D721Med (cell line): ENCODE measurements around the gene CPNE2.

Source experiments
- DNase-seq: peaks from one replicate; pipeline ENCODE4 v3.0.0; 2011; ENCODE audit warnings: low spot score; ENCODE audit not compliant: insufficient read length
- FAIRE-seq: peaks from 2 replicates; lab custom pipeline; 2011; peaks lifted over from hg19 to GRCh38; lab: Jason Lieb, UNC
- CTCF ChIP-seq: IDR thresholded peaks from 2 replicates; pipeline ENCODE4 v1.5.1; 2012; ENCODE audit warnings: mild to moderate bottlenecking, control low read depth; ENCODE audit not compliant: insufficient read depth; ENCODE audit errors: missing control alignments

CPNE2 gene

GRCh38 chr16:57141822-57142631, 49.6 kb downstream of the CPNE2 start:
- no peak for FAIRE-seq

DNA sequence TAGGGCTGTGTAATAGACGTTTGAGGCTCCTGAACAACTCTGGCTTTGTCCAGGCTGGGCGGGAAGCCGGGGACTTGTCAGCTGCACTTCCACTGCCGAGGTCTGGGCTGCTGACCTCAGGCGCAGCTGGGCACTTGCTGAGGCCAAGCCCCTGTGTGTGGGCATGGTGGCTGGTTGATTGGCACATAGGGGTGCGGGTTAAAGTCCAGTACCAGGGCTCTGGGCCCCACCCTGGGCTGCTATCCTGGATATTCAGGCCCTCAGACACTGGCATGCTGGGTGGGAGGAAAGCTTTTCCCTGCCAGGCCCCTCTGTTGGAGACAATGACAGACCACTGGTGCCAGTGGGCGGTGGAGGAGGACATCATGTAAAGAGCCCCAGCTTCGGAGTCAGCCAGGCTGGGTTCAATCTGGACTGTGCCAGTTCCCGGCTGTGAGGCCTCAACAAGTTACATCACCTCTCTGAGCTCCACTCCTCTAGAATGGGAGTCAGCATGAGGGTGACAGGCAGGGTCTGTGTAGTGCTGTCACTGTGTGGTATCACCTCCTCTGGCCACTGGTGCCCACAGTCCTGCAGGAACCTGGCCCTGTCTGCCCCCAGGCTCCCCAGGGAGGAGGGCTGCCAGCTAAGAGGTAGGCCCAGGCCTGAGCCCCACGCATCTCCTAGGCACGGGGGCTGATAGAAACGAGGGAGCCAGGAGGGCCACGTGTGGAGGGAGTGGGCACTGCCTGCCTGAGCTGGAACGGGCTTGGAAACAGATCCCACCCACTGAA, 51.0 kb downstream of the CPNE2 start:
- TF ChIP-seq CTCF, result no peak
- FAIRE-seq (no peak), DNase-seq (no peak)

More at GRCh38 chr16:57141822-57142631, 49.6 kb downstream of the CPNE2 start:
- no peak for TF ChIP-seq CTCF
- no peak for DNase-seq

- no peak for TF ChIP-seq CTCF
- FAIRE-seq (no peak), DNase-seq (no peak)
Observed at GRCh38 chr16:57144027-57144426, 51.6 kb downstream of the CPNE2 start.

DNA sequence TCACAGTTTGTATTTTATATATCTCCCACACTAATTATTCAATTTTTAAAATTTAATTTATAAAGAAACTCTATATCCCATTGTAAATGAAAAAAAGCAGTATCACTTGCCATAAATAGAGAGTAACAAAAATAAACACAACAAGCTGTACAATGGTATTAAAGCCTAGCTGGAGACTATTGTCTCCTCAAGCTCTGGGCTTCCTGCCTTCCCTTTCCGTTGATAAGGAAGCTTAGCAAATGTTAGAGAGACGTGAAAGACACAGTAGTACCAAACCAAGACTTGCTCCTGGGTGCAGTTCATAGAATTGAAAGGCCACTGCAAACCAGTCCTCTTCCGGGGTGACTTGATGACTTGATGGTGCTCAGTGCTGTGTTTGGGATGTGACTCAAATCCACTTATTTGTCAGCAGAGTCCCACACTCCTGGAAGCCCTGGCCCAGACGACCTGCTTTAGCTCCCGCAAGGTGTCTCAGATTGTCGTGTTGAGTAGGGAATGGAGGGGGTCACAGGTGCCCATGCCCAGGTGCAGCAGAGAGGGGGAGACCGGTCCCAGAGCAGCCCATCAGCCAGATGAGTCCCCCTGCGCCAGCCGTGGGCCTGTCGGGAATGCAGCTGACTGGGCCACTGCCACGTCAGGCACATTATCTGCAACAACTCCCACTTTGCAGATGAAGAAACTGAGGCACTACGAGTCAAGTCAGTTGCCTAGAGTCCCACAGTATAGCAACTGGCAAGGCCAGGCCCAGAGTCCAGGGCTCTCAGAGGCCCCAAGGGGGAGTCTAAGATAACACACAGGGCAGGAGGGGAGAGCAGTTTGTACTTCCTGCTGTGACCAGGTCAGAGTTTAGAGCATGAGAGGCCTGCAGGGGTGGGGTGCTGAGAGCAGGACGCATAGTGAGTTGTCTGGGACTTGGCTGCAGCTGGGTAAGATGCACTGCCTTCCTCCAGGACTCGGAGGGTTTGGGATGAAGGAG, 53.0 kb downstream of the CPNE2 start:
- DNase-seq (no peak), FAIRE-seq (no peak)
- TF ChIP-seq CTCF, result no peak

GRCh38 chr16:57146040-57146647, 53.8 kb downstream of the CPNE2 start:
- FAIRE-seq (no peak), DNase-seq (no peak)
- TF ChIP-seq CTCF, result no peak

DNA sequence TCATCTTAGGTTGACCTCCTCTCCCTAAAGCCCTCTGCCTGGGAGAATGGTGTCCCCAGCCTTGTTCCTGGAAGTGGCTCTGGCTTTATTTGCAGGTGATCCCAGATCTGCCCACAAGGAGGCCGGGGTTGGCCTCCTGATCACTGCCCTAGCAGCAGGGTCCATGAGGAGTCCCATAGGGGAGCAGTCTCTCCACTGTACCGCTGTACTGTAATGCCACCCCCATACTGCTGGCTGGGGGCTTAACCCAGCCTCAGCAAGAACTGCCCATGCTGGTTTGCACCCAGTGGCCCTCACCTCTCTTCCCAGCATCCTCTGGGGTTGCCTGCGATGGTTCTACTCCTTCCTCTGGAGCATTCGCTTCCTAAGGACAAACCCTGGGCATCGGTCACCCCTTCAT, 54.4 kb downstream of the CPNE2 start:
- FAIRE-seq (no peak), DNase-seq (no peak)
- no peak for TF ChIP-seq CTCF
